Body of pancreas (tissue), 4 donors: ENCODE results near the gene CEP83. TPM values are rescaled to one million over a fixed set of nuclear protein-coding genes. Genes with fewer than 3 reads are reported as not detected.
A peak's percentile ranks its signal among the peaks of the same experiment; 100 is the strongest.

Source experiments
- ATAC-seq: fragments of 150-250 bp; one replicate; pipeline ENCODE4 v1.9.1; 2016
- DNase-seq, 4 donors: peaks; one replicate each; pipeline ENCODE4 v3.0.0-alpha.2; 2019
- H3K27ac ChIP-seq, 4 donors: fragments of 200-600 bp; sonication (generic); 1 replicate in 3 of 4; 2 replicates in 1 of 4; pipeline versions ENCODE4 v1.5.1 to v1.6.1; 2016 to 2019; ENCODE audit warnings: mild to moderate bottlenecking in 1 of 4, mixed read lengths in 1 of 4, moderate library complexity in 1 of 4
- H3K27me3 ChIP-seq, 2 donors: fragments of 200-600 bp; sonication (generic); one replicate each; pipeline ENCODE4 v1.6.0; 2016; ENCODE audit warnings: mild to moderate bottlenecking in 1 of 2
- H3K36me3 ChIP-seq, 2 donors: fragments of 200-600 bp; sonication (generic); replicated peaks in 1 of 2; 2 replicates each; pipeline ENCODE4 v1.5.1; 2016; ENCODE audit warnings: low read depth in 2 of 2; ENCODE audit not compliant: insufficient read depth in 1 of 2
- H3K4me1 ChIP-seq: fragments of 200-600 bp; sonication (generic); one replicate; pipeline ENCODE4 v1.6.0; 2016
- H3K4me3 ChIP-seq, 2 donors: fragments of 200-600 bp; sonication (generic); 1 replicate in 1 of 2; 2 replicates in 1 of 2; pipeline ENCODE4 v1.5.1; 2016 to 2019
- H3K9me3 ChIP-seq, 3 donors: fragments of 200-600 bp; sonication (generic); 1 replicate in 2 of 3; 2 replicates in 1 of 3; pipeline ENCODE4 v1.5.1; 2016
- CTCF ChIP-seq, 7 experiments: fragments of 450-650 bp in 4 of 7; fragments of 200-600 bp in 3 of 7; sonication (generic) in 3 of 7; IDR thresholded peaks; one replicate each; pipeline ENCODE4 v1.5.1; 2016 to 2019; ENCODE audit warnings: antibody characterized with exemption in 7 of 7
- POLR2A ChIP-seq, 3 donors: fragments of 450-650 bp; IDR thresholded peaks; one replicate each; pipeline ENCODE4 v1.6.1; 2016; ENCODE audit warnings: antibody characterized with exemption in 3 of 3, mild to moderate bottlenecking in 2 of 3
- WGBS, 2 donors: methylation state at CpG; one replicate each; pipeline ENCODE4 v1.1.5; 2017; 5-methylcytosine and 5-hydroxymethylcytosine counted together
- intact Hi-C: fragments of 100-400 bp; cut with DNase I; formaldehyde crosslinking; loops from one replicate; pipeline ENCODE4 v1.15.1; 2023
- total RNA-seq, 2 donors: library from RNA; depleted of rRNA; stranded (reverse); fragments of >200 nt; gene quantifications; one replicate each; pipeline ENCODE4 v1.1.0, GENCODE V29; 2016

Gene CEP83
- total RNA-seq, 2 donors from 2014 or later = 41.8 to 48.1 TPM

- ATAC-seq = no peak
- H3K4me3 ChIP-seq = no peak overlapping the region
- no peaks in the 10 kb centered on the region for H3K36me3 ChIP-seq
- no peaks in the 10 kb centered on the region for H3K4me1 ChIP-seq
- WGBS, 2 donors = 93 to 94% methylated on average over 2 of the region's 2 CpGs
- intact Hi-C loops = no loop called here
- H3K27ac ChIP-seq = no peak overlapping the region
- H3K9me3 ChIP-seq = no peaks in the 10 kb centered on the region
- no peaks in the 10 kb centered on the region for H3K27me3 ChIP-seq
- TF ChIP-seq POLR2A (IDR thresholded peaks at IDR 0.05) (no peak), CTCF (IDR thresholded peaks at IDR 0.05) (no peak)
- DNase-seq = no peak
These were observed 161.7 kb downstream of the CEP83 start for GRCh38 chr12:94297876-94298505.

- Histone ChIP-seq H3K27ac (no peak overlapping the region), H3K4me3 (no peak overlapping the region), H3K36me3 (no peaks in the 10 kb centered on the region), H3K9me3 (no peaks in the 10 kb centered on the region), H3K27me3 (no peaks in the 10 kb centered on the region), H3K4me1 (no peaks in the 10 kb centered on the region)
- ATAC-seq (no peak), DNase-seq (no peak)
- TF ChIP-seq CTCF (IDR thresholded peaks at IDR 0.05) (no peak), POLR2A (IDR thresholded peaks at IDR 0.05) (no peak)
- WGBS, 2 donors = 94 to 97% methylated on average over 6 of the region's 6 CpGs
- intact Hi-C loops = no loop called here
These were observed 162.5 kb downstream of the CEP83 start for GRCh38 chr12:94297096-94297699.

- no peaks in the 10 kb centered on the region for H3K9me3 ChIP-seq
- DNase-seq (no peak), ATAC-seq (no peak)
- intact Hi-C loops = no loop called here
- no peaks in the 10 kb centered on the region for H3K4me1 ChIP-seq
- H3K36me3 ChIP-seq = no peaks in the 10 kb centered on the region
- H3K27me3 ChIP-seq = no peaks in the 10 kb centered on the region
- no peak overlapping the region for H3K27ac ChIP-seq
- 69 to 80% methylated on average over 4 of the region's 4 CpGs for WGBS, 2 donors
- H3K4me3 ChIP-seq = no peak overlapping the region
- no peak for TF ChIP-seq POLR2A (IDR thresholded peaks at IDR 0.05)
- no peak for TF ChIP-seq CTCF (IDR thresholded peaks at IDR 0.05)
These were observed 169.3 kb downstream of the CEP83 start for GRCh38 chr12:94290353-94290752.

GRCh38 chr12:94289461-94290312 is 170.0 kb downstream of the CEP83 start:
- intact Hi-C loops = no loop called here
- H3K9me3 ChIP-seq = no peaks in the 10 kb centered on the region
- WGBS, 2 donors = 54 to 58% methylated on average over 13 of the region's 13 CpGs
- ATAC-seq (peak; percentile 35), DNase-seq (no peak)
- no peak overlapping the region for H3K4me3 ChIP-seq
- no peak for TF ChIP-seq POLR2A (IDR thresholded peaks at IDR 0.05)
- TF ChIP-seq CTCF (IDR thresholded peaks at IDR 0.05) = no peak
- no peaks in the 10 kb centered on the region for H3K36me3 ChIP-seq
- no peak overlapping the region for H3K27ac ChIP-seq
- no peaks in the 10 kb centered on the region for H3K4me1 ChIP-seq
- no peaks in the 10 kb centered on the region for H3K27me3 ChIP-seq
